IPS-20b (cell line): ENCODE data around the gene GARS1.

Experiments used
- H3K27ac ChIP-seq: one replicate; pipeline ENCODE4 v1.5.1; 2013; ENCODE audit warnings: low read length
- H3K27me3 ChIP-seq: 2 replicates; pipeline ENCODE4 v1.6.1; 2013; ENCODE audit warnings: mild to moderate bottlenecking, low read length, inconsistent platforms; ENCODE audit not compliant: insufficient read depth
- H3K36me3 ChIP-seq: 2 replicates; pipeline ENCODE4 v1.6.1; 2013; ENCODE audit warnings: low read depth, mild to moderate bottlenecking, inconsistent platforms, low read length, moderate library complexity; ENCODE audit not compliant: insufficient read depth
- H3K4me1 ChIP-seq: 2 replicates; pipeline ENCODE4 v1.6.1; 2013; ENCODE audit warnings: mild to moderate bottlenecking, control low read depth, inconsistent platforms, low read length, moderate library complexity; ENCODE audit not compliant: insufficient read depth
- H3K4me3 ChIP-seq: 2 replicates; pipeline ENCODE4 v1.5.1; 2013; ENCODE audit warnings: mild to moderate bottlenecking, low read length, inconsistent platforms
- H3K9ac ChIP-seq: 2 replicates; pipeline ENCODE4 v1.6.1; 2013; ENCODE audit warnings: low read depth, mild to moderate bottlenecking, inconsistent platforms, low read length, moderate library complexity
- H3K9me3 ChIP-seq: 2 replicates; pipeline ENCODE4 v1.6.1; 2013; ENCODE audit warnings: mild to moderate bottlenecking, low read depth, low read length, inconsistent platforms; ENCODE audit not compliant: insufficient read depth

The GARS1 gene, protein sequence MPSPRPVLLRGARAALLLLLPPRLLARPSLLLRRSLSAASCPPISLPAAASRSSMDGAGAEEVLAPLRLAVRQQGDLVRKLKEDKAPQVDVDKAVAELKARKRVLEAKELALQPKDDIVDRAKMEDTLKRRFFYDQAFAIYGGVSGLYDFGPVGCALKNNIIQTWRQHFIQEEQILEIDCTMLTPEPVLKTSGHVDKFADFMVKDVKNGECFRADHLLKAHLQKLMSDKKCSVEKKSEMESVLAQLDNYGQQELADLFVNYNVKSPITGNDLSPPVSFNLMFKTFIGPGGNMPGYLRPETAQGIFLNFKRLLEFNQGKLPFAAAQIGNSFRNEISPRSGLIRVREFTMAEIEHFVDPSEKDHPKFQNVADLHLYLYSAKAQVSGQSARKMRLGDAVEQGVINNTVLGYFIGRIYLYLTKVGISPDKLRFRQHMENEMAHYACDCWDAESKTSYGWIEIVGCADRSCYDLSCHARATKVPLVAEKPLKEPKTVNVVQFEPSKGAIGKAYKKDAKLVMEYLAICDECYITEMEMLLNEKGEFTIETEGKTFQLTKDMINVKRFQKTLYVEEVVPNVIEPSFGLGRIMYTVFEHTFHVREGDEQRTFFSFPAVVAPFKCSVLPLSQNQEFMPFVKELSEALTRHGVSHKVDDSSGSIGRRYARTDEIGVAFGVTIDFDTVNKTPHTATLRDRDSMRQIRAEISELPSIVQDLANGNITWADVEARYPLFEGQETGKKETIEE

DNA sequence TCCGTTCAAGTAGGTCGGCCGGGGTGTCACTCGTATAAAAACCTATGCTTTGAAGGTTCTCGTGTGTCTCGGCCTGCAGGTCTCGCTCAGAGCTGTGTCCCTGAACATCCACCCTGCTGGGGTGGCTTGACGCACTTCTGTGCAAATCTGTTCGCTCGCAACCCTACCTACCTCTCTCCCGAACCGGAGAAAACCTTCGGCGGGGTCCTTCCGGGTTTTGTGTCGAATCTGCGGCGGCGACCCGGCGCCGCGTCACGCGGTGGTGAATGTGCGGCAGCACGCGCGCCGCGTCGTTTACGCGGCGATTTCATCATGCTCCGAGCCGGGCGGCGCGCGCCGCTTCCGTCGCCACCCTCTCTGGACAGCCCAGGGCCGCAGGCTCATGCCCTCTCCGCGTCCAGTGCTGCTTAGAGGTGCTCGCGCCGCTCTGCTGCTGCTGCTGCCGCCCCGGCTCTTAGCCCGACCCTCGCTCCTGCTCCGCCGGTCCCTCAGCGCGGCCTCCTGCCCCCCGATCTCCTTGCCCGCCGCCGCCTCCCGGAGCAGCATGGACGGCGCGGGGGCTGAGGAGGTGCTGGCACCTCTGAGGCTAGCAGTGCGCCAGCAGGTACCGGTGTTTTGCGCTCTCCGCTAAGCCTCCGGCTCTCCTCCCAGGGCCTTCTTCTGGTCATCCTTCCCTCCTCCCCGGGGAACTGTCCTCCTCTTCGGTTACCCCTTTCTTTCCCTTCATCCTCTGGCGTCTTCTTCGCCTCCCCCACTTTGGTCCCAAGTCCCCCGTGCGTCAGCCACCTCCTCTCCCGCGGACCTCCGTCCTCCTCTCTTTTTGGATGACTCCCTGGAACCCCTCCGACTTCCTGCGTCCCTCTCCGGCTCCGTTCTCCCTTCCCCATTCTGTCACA, at the start of gene GARS1:
Gene GARS1, plus strand, starts transcription at position 339 of the 896 bp plus-strand sequence. Its CDS starts 44 bp downstream, at position 383.
- no peaks in the 10 kb centered on the region for H3K27me3 ChIP-seq
- peak within 1 kb of the TSS; percentile 83 for H3K27ac ChIP-seq
- H3K36me3 ChIP-seq, result peaks cover 29% of the 10 kb centered on the region
- H3K4me1 ChIP-seq, result 0 out of 2 replicates have a peak, but pooled peaks cover 2% of the 10 kb centered on the region
- peak within 1 kb of the TSS; percentile 98 for H3K9ac ChIP-seq
- no peaks in the 10 kb centered on the region for H3K9me3 ChIP-seq
- H3K4me3 ChIP-seq, result peak within 1 kb of the TSS; percentile 96

DNA sequence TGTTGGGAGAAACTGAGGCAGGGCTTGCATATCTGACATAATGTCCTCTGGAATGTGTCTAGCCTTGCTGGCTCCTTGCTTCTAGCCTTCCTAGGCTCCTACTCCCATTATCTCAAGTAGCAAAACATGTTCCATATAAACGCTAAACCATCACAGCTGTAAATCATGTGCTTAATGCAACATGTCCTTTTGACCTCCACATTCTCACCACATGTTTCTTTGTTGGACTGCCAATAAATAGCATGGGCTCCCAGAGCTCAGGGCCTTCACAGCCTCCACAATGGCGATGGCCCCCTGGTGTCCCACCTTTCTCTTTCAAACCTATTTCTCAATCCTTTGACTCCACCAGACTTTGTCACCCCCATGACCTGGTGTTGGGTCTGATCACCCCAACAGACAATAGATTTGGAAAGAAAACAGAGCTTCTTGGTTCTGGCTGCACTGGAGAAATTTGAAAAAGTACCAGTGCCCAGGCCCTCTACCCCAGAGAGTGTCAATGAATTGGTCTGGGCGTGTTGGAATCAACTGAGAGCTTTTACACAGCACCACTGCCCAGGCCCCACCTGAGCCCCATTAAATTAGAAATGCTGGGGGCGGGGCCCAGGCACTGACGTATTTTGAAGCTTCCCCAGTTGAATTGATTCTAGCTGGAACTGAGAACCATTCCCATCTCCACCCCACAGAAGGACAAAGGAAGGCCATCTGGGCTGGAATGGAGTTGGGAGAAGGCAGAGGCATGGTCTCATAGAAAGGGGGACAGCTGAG, 48.7 kb upstream of the GARS1 start:
- Histone ChIP-seq H3K27ac (no peak overlapping the region), H3K27me3 (peaks cover 11% of the 10 kb centered on the region; the same call in 1 of the 2 replicates), H3K36me3 (no peaks in the 10 kb centered on the region), H3K4me3 (no peak overlapping the region), H3K9ac (no peak overlapping the region), H3K4me1 (peaks cover 5% of the 10 kb centered on the region; the same call in 1 of the 2 replicates), H3K9me3 (no peaks in the 10 kb centered on the region)

DNA sequence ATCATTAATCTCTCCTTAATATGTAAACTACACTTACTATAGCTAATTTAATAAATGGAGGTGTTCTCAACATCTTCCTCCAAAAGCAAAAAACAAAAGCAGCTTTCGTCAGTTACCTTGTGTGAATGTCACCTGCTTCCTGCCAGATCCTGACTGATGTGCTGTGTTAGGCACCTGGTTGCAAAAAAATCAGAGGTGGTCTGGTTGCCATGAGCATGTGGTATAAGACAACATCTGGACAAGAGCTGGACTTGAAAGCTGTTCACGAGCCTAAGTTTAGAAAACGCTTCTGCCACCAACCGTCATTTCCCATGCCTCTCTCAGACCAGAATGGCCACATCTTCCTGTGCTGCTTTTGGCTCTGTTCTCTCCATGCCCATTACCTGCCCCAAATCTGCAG, 48.1 kb upstream of the GARS1 start:
- Histone ChIP-seq H3K4me1 (peaks cover 5% of the 10 kb centered on the region; the same call in 1 of the 2 replicates), H3K9me3 (no peaks in the 10 kb centered on the region), H3K36me3 (no peaks in the 10 kb centered on the region)

DNA sequence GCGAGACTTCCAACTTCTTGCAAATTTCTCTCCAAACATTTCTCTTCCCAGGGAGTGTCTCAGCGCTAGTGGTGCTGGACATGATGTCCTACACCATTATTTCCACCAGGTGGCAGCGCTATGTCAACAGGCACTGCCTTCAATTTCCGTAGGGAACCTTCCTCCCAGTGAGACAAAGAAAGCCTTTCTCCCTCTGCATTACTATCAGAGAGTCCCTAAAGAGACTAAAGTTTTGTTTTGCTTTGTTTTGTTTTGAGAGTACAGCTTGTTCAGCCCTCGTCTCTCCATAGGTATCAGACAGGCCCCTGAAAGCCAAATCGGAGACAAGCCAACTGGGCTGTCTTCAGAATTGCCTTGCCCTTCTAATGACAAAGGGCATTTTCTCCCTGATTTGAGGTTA, 45.8 kb upstream of the GARS1 start:
- no peaks in the 10 kb centered on the region for H3K36me3 ChIP-seq
- peak overlapping the region; percentile 31; the same call in 1 of the 2 replicates for H3K9ac ChIP-seq
- peaks cover 11% of the 10 kb centered on the region; the same call in 1 of the 2 replicates for H3K27me3 ChIP-seq
- H3K4me1 ChIP-seq, result peaks cover 5% of the 10 kb centered on the region; the same call in 1 of the 2 replicates
- H3K27ac ChIP-seq, result no peak overlapping the region
- H3K4me3 ChIP-seq, result peak overlapping the region; percentile 17; the same call in 1 of the 2 replicates
- no peaks in the 10 kb centered on the region for H3K9me3 ChIP-seq

More for the DNA sequence above, 48.1 kb upstream of the GARS1 start:
- H3K27me3 ChIP-seq, result peaks cover 11% of the 10 kb centered on the region; the same call in 1 of the 2 replicates
- no peak overlapping the region for H3K9ac ChIP-seq
- H3K27ac ChIP-seq, result no peak overlapping the region
- no peak overlapping the region for H3K4me3 ChIP-seq

DNA sequence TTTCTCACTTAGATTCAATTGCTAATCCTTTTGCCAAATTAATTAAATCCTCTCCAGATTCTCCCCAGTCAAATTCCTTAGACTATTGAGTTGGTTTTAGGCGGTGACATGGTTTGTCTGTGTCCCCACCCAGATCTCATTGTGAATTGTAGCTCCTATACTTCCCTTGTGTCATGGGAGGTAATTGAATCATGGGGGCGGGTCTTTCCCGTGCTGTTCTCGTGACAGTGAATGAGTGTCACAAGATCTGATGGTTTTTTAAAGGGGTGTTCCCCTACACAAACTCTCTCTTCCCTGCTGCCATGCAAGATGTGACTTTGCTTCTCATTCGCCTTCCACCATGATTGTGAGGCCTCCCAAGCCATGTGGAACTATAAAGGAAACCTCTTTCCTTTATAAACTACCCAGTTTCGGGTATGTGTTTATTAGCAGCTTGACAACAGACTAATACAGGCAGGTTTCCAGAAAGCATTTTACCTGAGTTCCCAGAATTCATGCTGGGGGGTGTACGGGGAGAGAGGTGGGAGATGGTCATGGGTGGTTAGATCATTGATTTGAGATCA, 44.7 kb upstream of the GARS1 start:
- Histone ChIP-seq H3K27me3 (peaks cover 11% of the 10 kb centered on the region; the same call in 1 of the 2 replicates), H3K36me3 (no peaks in the 10 kb centered on the region), H3K4me3 (no peak overlapping the region), H3K4me1 (peaks cover 5% of the 10 kb centered on the region; the same call in 1 of the 2 replicates), H3K27ac (no peak overlapping the region), H3K9me3 (no peaks in the 10 kb centered on the region), H3K9ac (no peak overlapping the region)

DNA sequence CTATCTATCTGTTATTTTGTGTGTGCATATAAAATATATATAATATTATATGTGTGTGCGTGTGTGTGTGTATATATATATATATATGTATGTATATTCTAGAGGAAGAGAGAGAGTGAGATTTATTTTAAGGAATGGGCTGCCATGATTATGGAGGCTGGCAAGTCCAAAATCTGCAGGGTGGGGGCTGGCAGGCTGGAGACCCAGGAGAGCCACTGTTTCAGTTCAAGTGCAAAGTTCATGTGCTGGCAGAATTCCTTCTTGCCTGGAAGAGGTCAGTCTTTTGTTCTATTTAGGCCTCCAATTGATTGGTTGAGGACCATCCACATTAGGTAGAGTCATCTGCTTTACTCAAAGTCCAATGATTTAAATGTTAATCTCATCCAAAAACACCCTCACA, 42.3 kb upstream of the GARS1 start:
- Histone ChIP-seq H3K27ac (no peak overlapping the region), H3K9ac (no peak overlapping the region), H3K9me3 (no peaks in the 10 kb centered on the region), H3K4me3 (no peak overlapping the region), H3K4me1 (peaks cover 13% of the 10 kb centered on the region), H3K27me3 (0 out of 2 replicates have a peak, but pooled peaks cover 5% of the 10 kb centered on the region), H3K36me3 (no peaks in the 10 kb centered on the region)

DNA sequence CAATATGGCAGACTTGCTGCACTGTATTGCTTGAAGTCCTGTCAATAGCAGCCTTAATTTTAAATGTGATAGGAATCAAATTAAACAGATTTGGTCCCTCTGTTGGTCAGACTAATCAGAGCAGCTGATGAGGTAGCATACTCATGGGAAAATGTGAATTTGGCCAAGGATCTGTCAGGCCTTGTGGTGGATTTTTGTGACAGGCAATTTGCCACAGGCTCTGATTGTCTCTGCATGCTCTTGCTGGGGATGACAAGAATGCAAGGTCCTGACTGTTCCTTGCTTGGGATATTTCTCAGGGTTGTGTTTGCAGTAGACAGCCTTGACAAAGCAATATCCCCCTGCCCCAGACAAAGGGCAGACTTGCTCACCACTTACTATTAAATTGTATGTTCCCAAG, 41.5 kb upstream of the GARS1 start:
- no peak overlapping the region for H3K4me3 ChIP-seq
- H3K9me3 ChIP-seq, result no peaks in the 10 kb centered on the region
- no peak overlapping the region for H3K9ac ChIP-seq
- no peak overlapping the region for H3K27ac ChIP-seq
- no peaks in the 10 kb centered on the region for H3K36me3 ChIP-seq
- H3K4me1 ChIP-seq, result peaks cover 17% of the 10 kb centered on the region
- 0 out of 2 replicates have a peak, but pooled peaks cover 2% of the 10 kb centered on the region for H3K27me3 ChIP-seq

DNA sequence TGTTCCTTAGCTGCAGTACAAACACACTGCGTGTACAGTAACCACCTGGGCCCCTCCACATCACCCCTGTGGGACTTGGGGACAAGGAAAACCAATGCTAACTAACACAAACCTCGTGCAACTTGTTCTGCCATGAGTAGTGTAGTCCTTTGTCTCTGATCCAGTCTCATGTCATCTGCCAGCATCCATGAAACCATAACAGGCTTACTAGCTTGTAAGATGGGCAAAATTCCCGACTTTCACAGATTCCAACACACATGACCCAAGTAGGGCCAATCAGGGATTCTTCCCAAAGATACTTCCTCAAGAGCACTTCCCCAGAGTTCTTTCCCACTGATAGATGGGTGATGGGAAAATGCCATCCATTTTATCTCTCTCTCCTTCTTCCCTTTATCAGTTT, 41.1 kb upstream of the GARS1 start:
- Histone ChIP-seq H3K9ac (no peak overlapping the region), H3K9me3 (no peaks in the 10 kb centered on the region), H3K36me3 (no peaks in the 10 kb centered on the region), H3K4me3 (no peak overlapping the region), H3K27ac (no peak overlapping the region), H3K4me1 (peaks cover 17% of the 10 kb centered on the region), H3K27me3 (no peaks in the 10 kb centered on the region)

DNA sequence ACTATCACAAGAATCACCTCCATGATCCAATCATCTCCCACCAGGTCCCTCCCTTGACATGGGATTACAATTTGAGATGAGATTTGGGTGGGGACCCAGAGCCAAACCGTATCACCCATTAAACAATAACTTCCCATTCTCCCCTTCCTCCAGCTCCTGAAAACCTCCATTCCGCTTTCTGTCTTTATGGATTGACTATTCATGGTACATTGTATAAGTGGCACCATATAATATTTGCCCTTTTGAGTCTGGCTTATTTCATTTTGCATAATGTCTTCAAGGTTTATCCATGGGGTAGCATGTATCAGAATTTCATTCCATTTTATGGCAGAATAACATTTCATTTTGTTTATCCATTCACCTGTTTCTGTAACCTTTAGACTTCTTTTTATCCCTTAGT, 39.2 kb upstream of the GARS1 start:
- Histone ChIP-seq H3K4me1 (peaks cover 12% of the 10 kb centered on the region), H3K9ac (no peak overlapping the region), H3K27ac (no peak overlapping the region), H3K36me3 (no peaks in the 10 kb centered on the region), H3K4me3 (no peak overlapping the region), H3K27me3 (no peaks in the 10 kb centered on the region), H3K9me3 (no peaks in the 10 kb centered on the region)

DNA sequence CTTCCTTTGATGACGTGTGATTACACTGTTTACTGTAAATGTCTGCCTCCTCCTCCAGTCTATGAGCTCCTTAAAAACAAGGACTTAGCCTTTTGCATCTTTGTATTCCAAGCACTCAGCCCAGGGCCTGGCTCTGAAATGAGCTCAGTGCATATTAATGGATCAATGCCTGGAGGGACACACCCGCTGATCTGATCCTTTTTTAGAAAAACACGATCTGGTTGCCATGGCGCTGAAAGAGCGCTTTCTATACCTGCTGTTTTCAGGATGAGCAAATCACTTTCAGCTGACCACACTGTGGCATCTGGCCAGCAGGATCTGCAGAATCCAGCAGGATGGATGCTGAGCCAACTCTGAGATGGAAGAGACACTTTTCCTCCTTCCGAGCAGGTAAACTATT, 37.8 kb upstream of the GARS1 start:
- Histone ChIP-seq H3K27ac (no peak overlapping the region), H3K27me3 (no peaks in the 10 kb centered on the region), H3K9ac (peak overlapping the region; percentile 7; the same call in 1 of the 2 replicates), H3K4me3 (peak overlapping the region; percentile 1; the same call in 1 of the 2 replicates), H3K36me3 (no peaks in the 10 kb centered on the region), H3K4me1 (peaks cover 12% of the 10 kb centered on the region), H3K9me3 (no peaks in the 10 kb centered on the region)
